Psoas muscle (tissue), 8 donors: ENCODE measurements around the gene TSC2. TPM values are rescaled to one million over a fixed set of nuclear protein-coding genes. Genes with fewer than 3 reads are reported as not detected.

Experiments
- ATAC-seq, 4 donors: fragments of 200-7000 bp; cut with Tn5 transposase; one replicate each; pipeline ENCODE4 v1.9.1; 2020; ENCODE audit warnings: moderate library complexity in 3 of 4, mild to moderate bottlenecking in 2 of 4
- DNase-seq, 2 donors: peaks; one replicate each; pipeline ENCODE4 v3.0.0-alpha.2; 2020
- H3K27ac ChIP-seq: fragments of 200-600 bp; one replicate; pipeline ENCODE4 v1.8.0; 2022
- H3K27me3 ChIP-seq, 3 donors: fragments of 200-600 bp in 1 of 3; one replicate each; pipeline versions ENCODE4 v1.6.1 to v1.8.0; 2013 to 2022; ENCODE audit warnings: low read length in 2 of 3, mild to moderate bottlenecking in 2 of 3, moderate library complexity in 1 of 3; ENCODE audit not compliant: insufficient read depth in 3 of 3
- H3K36me3 ChIP-seq, 2 donors: fragments of 200-600 bp in 1 of 2; one replicate each; pipeline versions ENCODE4 v1.6.1 to v1.8.0; 2013 to 2022; ENCODE audit warnings: low read depth in 1 of 2, mild to moderate bottlenecking in 1 of 2, moderate library complexity in 1 of 2; ENCODE audit not compliant: insufficient read depth in 1 of 2
- H3K4me1 ChIP-seq: fragments of 200-600 bp; one replicate; pipeline ENCODE4 v1.8.0; 2022
- H3K4me3 ChIP-seq: fragments of 200-600 bp; one replicate; pipeline ENCODE4 v1.8.0; 2022; ENCODE audit warnings: mild to moderate bottlenecking
- H3K9me3 ChIP-seq: fragments of 200-600 bp; one replicate; pipeline ENCODE4 v1.8.0; 2022
- CTCF ChIP-seq: fragments of 200-600 bp; IDR thresholded peaks from one replicate; pipeline ENCODE4 v1.8.0; 2022; ENCODE audit warnings: antibody characterized with exemption
- WGBS, 3 donors: extraction: QIAGEN DNeasy Blood & Tissue Kit; methylation state at CpG; one replicate each; pipeline versions ENCODE4 v1.1.6 to v1.1.7; 2013; 5-methylcytosine and 5-hydroxymethylcytosine counted together
- intact Hi-C, 2 donors: fragments of 100-400 bp; cut with DNase I; formaldehyde crosslinking; loops; one replicate each; pipeline versions ENCODE4 v1.11.0 to v1.14.2; 2022
- polyA plus RNA-seq, 3 donors: library from polyadenylated mRNA; stranded (reverse); fragments of 200-250 nt; gene quantifications; one replicate each; pipeline ENCODE4 v1.2.3, GENCODE V29; 2013
- total RNA-seq, 4 donors: library from RNA; stranded (reverse); fragmentation: NEBNext Ultra II Directional in 2 of 4; extraction: Animal tissue kit (Norgen Biotek cat#: 25700) in 2 of 4; gene quantifications; one replicate each; pipeline versions ENCODE4 v1.2.1 to v1.2.4, GENCODE V29; 2021 to 2023
- donor health status: healthy with polysubstance abuse.
- donor health status: DM: no; HTN: no; CAD: no; lungs with moderate emphysema.
- donor health status: Bipolar disorder and iron deficiency.
- donor health status: healthy.
- donor health status: DM: yes; HTN: yes; CAD: no.
- donor health status: DM: no; HTN: no; CAD: no.
- donor health status: DM: no; HTN: no; CAD: no.
- donor health status: DM: yes; HTN: yes; CAD: no.

TSC2 gene
- total and polyA plus RNA-seq, 7 donors: 27.8 to 89.9 (median 60.8) TPM

- peak overlapping the region; percentile 80 for H3K4me3 ChIP-seq
- DNase-seq (no peak), ATAC-seq (peak in 1 of 4 donors; percentile 5)
- no peak for TF ChIP-seq CTCF
- WGBS, 3 donors: 20 to 25% (median 23%) methylated on average over 8 of the region's 8 CpGs
- no peaks in the 10 kb centered on the region for H3K27me3 ChIP-seq
- H3K36me3 ChIP-seq: peaks cover 0 to 20% of the 10 kb centered on the region in 2 donors
- intact Hi-C loops: no loop called here
- peaks cover 19% of the 10 kb centered on the region for H3K4me1 ChIP-seq
- H3K27ac ChIP-seq: peak overlapping the region; percentile 70
- H3K9me3 ChIP-seq: no peaks in the 10 kb centered on the region
Measured at GRCh38 chr16:2046893-2047329, 874 bp upstream of the TSC2 start.

GRCh38 chr16:2048116-2048543 is 345 bp downstream of the TSC2 start:
- DNase-seq (no peak), ATAC-seq (peak in 1 of 4 donors; percentile 44)
- H3K36me3 ChIP-seq: peaks cover 0 to 32% of the 10 kb centered on the region in 2 donors
- peaks cover 19% of the 10 kb centered on the region for H3K4me1 ChIP-seq
- no peaks in the 10 kb centered on the region for H3K27me3 ChIP-seq
- no peak for TF ChIP-seq CTCF
- peak overlapping the region; percentile 80 for H3K4me3 ChIP-seq
- WGBS, 3 donors: 1% methylated on average over 27 to 30 of the region's 30 CpGs
- peak overlapping the region; percentile 70 for H3K27ac ChIP-seq
- intact Hi-C loops: no loop called here
- no peaks in the 10 kb centered on the region for H3K9me3 ChIP-seq

GRCh38 chr16:2053211-2053610 is 5.4 kb downstream of the TSC2 start:
- no peaks in the 10 kb centered on the region for H3K9me3 ChIP-seq
- H3K4me3 ChIP-seq: no peak overlapping the region
- intact Hi-C loops: no loop called here
- no peak for TF ChIP-seq CTCF
- peaks cover 0 to 73% of the 10 kb centered on the region in 2 donors for H3K36me3 ChIP-seq
- ATAC-seq (no peak), DNase-seq (no peak)
- H3K4me1 ChIP-seq: peaks cover 7% of the 10 kb centered on the region
- WGBS, 3 donors: 96 to 97% (median 96%) methylated on average over 21 of the region's 21 CpGs
- H3K27me3 ChIP-seq: no peaks in the 10 kb centered on the region
- no peak overlapping the region for H3K27ac ChIP-seq

GRCh38 chr16:2053897-2054296 is 6.1 kb downstream of the TSC2 start:
- WGBS, 3 donors: 93 to 94% (median 93%) methylated on average over 17 of the region's 17 CpGs
- peaks cover 0 to 80% of the 10 kb centered on the region in 2 donors for H3K36me3 ChIP-seq
- H3K4me1 ChIP-seq: peaks cover 2% of the 10 kb centered on the region
- intact Hi-C loops: no loop called here
- H3K27me3 ChIP-seq: no peaks in the 10 kb centered on the region
- no peak overlapping the region for H3K27ac ChIP-seq
- no peak overlapping the region for H3K4me3 ChIP-seq
- DNase-seq (no peak), ATAC-seq (no peak)
- H3K9me3 ChIP-seq: no peaks in the 10 kb centered on the region
- TF ChIP-seq CTCF: no peak
